Kidney tubule cell (primary cell): Measurements from ENCODE around the gene FOXD4.
A peak's percentile ranks its signal among the peaks of the same experiment; 100 is the strongest.
"Not testable (repeated sequence)": the region's sequence is repeated elsewhere in the genome, so short reads cannot be mapped to it uniquely, and the experiment has no call there.

Source experiments
- DNase-seq: peaks from one replicate; pipeline ENCODE4 v3.0.0-alpha.2; 2018; ENCODE audit warnings: low spot score

Gene FOXD4

DNA sequence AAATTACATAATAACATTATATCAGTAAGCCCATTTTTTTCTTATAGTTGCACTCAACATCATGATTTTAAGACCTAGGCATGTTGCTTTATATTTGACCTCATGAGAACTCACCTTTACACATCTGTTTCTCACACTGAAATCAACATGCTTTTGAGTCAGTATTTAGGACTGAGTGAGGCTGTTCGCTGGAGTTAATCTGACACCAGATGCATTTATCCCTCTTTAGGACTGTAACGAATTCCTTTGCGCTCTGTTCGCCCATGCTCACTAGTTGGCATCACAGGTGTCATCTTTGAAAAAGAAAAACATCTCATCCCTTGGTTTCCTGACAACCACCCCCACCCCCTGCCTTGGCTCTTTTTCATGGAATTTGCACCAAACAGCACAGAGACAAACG, 24.3 kb downstream of the FOXD4 start:
- not testable (repeated sequence) for DNase-seq

DNA sequence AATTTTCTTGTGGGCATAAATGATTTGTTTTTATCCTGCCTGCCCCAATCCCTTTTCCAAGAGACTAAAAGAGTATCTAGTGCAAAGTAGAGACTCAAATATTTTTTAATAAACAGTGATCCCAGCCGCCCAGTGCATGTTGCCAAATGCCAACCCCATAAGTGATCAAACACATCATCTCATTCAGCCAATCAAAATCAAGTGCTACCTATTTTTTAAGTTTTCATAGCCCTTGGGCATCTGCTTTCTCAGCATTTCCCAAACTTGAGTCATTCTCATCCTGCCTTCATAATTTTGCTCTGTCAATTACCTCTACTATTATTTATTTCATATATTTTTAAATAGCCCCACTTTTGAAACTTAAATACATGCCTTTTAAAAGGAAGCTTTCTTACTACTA, 27.4 kb downstream of the FOXD4 start:
- not testable (repeated sequence) for DNase-seq

DNA sequence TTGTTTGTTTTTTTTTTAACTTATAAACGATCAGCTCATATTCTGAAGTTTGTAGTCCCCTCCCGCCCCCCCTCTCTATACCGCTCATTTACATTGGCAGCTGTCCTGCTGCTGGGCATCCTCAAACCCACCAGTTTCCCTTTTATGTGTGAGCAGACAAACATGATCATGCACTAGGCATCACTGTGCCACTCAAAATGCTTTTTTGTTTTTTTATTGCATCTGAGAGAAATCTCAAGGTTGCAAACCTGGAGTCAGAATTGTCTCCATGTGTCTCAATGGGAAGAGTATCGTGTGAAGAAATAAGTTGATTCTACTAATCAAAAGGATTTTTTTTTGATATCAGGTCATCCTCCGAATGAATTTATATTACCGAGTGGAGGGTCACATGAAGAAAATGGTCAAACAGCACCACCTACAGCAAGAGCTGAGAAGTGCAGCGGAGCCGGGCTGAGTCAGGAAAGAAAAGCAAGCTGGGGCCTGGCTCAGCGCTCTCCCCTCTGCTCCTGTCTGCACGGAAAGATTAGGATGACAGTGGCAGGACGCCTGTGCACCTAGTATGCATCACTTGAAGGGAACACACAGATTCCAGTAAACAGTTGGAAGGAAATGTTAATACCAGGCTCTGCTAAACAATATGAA, 29.7 kb downstream of the FOXD4 start:
- not testable (repeated sequence) for DNase-seq

DNA sequence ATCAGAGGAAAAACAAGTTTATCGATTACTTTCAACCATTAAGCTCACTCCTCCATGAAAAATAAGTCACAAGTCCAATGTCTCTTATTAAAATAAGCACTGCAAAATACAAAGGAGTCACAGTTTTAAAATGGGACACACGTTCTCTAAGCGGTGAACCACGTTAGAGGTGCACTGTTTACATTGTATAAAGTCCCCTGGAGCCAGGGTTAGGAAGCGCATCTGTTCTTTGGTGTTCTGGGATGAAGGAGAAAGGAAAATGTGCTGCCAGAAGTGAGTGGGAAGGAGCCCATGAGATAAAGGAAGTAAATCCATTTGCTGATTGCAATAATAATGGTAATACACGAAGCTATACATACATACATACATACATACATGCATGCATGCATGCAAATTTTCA, 30.4 kb downstream of the FOXD4 start:
- DNase-seq, result not testable (repeated sequence)

DNA sequence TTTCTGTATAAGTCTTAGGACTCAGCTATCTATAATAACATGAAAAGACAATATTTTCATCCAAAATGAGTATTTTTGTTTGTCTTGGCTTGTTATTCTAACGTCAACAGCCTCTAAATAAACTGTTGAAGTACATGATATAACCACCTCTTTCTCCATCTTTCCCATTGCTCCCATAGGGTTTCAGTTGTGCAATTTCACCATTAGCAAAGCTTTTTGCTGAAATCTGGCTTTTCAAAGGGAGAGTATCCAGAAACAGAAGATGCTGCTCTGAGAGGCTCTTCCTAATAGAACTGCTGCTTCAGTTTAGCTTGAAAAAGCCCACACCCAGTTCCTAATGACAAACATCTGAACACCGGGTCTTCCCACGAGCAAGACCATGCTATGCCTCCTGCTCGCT, 31.1 kb downstream of the FOXD4 start:
- DNase-seq, result not testable (repeated sequence)

DNA sequence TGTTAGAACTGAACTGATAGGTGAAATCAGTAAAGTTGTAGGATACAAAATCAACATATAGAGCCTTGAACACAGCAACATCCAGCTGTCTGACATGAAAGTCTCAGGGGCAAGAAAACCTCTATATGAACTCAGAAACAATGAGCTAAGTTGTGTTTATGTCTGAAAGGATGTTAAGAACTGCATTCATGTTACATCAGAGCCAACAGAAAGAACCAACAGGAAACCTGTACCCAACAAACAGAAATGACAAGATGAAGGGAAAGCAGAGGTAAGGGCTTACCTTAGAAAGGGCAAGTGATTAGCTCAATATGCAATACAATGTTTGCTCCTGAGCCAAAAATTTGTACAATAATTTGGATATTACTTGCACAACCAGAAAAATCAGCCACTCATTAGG, 31.5 kb downstream of the FOXD4 start:
- not testable (repeated sequence) for DNase-seq

DNA sequence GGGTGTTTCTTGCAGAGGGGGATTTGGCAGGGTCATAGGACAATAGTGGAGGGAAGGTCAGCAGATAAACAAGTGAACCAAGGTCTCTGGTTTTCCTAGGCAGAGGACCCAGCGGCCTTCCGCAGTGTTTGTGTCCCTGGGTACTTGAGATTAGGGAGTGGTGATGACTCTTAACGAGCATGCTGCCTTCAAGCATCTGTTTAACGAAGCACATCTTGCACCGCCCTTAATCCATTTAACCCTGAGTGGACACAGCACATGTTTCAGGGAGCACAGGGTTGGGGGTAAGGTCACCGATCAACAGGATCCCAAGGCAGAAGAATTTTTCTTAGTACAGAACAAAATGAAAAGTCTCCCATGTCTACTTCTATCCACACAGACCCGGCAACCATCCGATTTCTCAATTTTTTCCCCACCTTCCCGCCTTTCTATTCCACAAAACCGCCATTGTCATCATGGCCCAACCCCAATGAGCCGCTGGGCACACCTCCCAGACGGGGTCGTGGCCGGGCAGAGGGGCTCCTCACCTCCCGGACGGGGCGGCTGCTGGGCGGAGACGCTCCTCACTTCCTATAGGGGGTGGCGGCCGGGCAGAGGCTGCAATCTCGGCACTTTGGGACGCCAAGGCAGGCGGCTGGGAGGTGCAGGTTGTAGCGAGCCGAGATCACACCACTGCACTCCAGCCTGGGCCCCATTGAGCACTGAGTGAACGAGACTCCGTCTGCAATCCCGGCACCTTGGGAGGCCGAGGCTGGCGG, 35.1 kb downstream of the FOXD4 start:
- not testable (repeated sequence) for DNase-seq

DNA sequence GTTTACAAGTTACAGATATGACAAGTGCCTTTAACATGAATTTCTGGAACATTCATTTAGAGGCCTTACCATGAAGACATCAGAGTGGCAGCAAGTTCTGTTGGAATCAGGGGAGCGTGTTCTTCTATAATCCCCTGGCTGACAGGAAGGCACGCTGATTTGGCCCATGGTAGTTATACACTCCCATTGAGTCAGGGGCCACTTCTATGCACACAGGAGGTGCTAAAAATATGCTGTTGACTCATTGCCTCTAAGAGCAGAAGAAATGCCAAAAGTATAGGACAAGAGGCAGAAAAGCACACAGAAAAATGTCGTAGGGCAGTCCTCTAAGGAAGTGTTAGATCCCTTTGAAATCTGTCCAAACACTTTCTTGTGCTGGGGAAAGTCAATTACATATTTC, 39.9 kb downstream of the FOXD4 start:
- DNase-seq, result not testable (repeated sequence)

DNA sequence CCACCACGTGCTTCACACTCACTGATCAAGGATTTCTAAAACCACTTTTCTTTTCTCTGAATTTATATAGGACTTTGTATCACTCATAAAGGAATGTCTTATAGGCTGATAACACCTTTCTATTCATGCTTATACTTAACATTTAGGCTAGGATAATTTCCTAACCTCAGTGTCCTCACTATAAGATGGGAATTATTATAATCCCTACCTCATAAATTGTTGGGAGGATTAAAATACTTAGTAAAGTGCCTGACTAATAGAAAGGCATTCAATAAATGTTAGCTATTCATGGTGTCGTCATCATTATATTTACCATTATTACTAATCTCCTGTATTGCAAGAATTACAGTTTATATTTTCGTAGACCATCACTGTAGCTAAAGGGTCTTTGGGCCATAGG, 41.8 kb downstream of the FOXD4 start:
- not testable (repeated sequence) for DNase-seq

DNA sequence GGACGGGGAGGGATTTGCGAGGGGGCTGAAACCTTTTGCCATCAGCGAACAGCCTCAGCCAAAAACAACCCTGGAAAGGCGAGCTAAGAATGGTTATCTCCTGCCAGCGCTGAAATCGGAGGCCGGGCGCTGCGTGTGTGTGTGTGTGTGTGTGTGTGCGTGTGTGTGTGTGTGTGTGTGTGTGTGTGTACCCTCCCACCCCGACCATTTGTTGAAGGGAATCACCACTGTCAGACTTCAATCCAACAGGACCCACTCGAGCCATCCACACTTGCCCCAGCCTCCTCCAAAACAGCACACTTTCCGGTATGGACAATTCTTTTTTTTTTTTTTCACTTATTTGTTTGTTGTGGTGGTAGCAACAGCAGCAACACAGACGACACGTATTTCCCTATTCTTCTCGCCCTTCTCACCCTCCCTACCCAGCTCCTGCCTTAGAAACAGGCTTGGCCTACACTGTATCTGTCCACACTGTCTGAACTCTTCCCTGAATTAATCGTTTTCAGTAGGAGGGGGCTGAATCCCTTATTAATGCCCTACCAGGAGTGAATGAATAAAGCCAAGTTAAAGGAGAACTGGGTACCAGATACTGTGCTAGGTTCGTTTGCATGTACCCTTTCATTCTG, 44.2 kb downstream of the FOXD4 start:
- not testable (repeated sequence) for DNase-seq

DNA sequence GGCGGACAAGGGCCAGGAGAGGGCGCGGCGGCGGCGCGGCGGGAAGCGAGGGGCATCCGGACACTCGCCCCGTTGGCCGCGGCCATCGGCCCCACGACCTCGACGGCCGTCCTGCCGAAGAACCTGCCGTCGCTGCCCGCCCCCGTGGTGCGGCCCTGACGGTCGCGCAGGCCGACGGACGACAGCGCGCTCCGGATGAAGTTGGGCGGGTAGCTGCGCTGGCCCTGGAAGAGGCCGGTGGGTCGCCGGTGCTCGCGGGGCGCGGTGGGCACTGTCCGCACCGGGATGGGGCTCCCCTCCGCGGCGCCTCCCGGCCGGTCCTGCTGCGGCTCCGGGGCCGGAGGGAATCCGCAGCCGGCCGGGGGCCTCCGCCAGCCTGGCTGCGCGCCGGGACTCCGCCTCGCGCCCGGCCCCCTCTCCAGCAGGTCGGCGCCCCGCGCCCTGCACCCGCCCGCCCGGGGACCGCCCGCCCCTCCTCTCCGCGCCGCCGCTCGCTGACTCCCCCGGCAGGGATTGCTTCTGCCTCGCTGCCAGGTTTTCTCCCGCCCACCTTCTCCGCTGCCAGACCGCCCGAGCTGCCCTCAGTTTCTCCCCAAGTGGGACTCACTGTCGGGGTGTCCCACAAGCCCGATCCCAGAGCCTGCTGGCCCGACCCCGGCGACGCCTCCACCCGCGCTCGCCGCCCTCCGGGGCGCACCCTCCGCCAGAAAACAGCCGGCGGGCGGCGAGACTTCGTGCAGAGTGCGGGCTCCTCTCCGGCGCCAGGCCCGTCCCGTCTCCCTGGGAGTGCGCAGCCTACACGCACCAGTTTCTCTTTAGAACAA, 44.9 kb downstream of the FOXD4 start:
- peak; percentile 1 for DNase-seq
